GM12865 (cell line): ENCODE data around the gene ALDH2.

Experiments
- DNase-seq: peaks from one replicate; pipeline ENCODE4 v3.0.0; 2010; ENCODE audit warnings: low read depth
- H3K4me3 ChIP-seq: 2 replicates; pipeline ENCODE4 v1.5.1; 2011; ENCODE audit warnings: mild to moderate bottlenecking, low read depth, low read length, control low read depth
- TF ChIP-seq, protein P1 (sequence below): IDR thresholded peaks from 2 replicates; pipeline ENCODE4 v1.5.1; 2011; ENCODE audit warnings: low read length, control low read depth, low read depth, inconsistent platforms; ENCODE audit not compliant: insufficient read depth; ENCODE audit errors: missing control alignments

The ALDH2 gene

DNA sequence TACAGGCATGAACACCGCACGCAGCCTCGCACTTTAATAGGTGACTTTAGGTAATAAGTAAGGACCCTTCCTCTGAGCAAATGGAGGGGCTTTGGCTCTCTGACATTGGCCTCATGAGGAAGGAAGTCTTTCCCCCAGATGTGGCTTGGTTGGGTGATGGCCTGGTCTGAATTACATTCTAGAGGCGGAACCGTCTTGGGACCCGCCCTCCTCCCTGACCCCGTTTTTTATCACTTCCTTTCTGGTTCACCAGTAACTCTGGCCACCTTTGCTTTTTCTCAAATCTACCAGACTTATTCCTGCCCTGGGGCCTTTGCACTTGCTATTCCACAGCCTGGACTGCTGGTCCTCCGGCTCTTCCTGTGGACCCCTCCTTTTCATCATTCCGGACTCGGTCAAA, 13.4 kb downstream of the ALDH2 start:
- no peak for DNase-seq
- TF ChIP-seq, protein P1, sequence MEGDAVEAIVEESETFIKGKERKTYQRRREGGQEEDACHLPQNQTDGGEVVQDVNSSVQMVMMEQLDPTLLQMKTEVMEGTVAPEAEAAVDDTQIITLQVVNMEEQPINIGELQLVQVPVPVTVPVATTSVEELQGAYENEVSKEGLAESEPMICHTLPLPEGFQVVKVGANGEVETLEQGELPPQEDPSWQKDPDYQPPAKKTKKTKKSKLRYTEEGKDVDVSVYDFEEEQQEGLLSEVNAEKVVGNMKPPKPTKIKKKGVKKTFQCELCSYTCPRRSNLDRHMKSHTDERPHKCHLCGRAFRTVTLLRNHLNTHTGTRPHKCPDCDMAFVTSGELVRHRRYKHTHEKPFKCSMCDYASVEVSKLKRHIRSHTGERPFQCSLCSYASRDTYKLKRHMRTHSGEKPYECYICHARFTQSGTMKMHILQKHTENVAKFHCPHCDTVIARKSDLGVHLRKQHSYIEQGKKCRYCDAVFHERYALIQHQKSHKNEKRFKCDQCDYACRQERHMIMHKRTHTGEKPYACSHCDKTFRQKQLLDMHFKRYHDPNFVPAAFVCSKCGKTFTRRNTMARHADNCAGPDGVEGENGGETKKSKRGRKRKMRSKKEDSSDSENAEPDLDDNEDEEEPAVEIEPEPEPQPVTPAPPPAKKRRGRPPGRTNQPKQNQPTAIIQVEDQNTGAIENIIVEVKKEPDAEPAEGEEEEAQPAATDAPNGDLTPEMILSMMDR, result no peak
- no peak overlapping the region for H3K4me3 ChIP-seq

DNA sequence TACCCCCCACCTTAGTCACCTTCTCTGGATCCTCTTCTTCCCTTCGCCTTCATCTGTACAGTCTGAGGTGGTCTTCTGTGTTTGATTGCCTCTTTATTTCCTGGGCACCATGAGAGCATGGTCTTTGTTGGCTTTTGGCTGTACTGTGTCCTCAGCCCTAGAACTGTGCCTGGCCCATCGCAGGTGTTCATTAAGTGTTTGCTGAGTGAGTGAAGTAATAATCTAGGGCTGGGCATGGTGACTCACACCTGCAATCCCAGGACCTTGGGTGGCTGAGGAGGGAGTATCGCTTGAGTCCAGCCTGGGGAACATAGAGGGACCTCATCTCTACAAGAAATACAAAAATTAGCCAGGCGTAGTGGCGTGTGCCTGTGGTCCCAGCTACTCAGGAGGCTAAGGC, 13.9 kb downstream of the ALDH2 start:
- TF ChIP-seq, protein P1, result no peak
- no peak overlapping the region for H3K4me3 ChIP-seq
- DNase-seq, result no peak

DNA sequence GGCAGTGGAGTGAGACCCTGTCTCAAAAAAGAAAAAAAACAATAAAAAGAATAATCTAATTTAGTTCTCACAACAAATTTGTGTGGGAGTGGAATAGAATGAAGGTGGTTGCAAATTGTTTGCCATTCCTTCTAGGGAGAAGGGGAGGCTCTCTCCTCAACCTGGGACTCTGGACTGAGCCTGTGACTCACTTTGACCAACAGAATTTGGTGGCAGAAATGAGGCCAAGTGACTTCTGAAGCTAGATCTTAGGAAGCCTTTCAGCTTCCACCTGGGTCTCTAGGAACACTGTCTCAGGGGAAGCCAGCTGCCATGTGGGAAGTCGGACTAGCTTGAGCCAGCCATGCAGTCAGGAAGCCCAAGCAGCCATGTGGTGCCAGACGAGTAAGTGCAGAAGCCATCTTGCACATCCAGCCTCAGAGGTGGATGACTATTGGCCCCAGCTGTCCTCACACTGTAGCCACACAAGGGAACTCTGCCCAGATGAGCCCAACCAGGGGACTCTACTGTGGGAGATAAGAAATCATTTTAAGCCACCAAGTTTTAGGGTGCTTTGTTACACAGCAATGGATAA, 14.4 kb downstream of the ALDH2 start:
- TF ChIP-seq, protein P1, result no peak
- no peak overlapping the region for H3K4me3 ChIP-seq
- no peak for DNase-seq

DNA sequence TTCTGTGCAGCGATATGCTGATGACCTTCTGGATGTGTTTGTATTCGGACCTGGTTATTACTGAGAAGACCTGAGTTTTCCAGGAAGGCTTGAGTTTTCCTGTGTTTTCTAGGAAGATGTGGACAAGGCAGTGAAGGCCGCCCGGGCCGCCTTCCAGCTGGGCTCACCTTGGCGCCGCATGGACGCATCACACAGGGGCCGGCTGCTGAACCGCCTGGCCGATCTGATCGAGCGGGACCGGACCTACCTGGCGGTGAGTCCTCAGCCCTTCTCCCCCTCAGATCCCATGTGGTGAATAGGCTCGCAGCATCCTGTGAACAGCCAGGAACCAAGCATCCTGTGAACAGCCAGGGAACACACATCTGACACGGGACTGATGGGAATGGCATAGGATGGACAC, 16.3 kb downstream of the ALDH2 start:
- TF ChIP-seq, protein P1, result no peak
- DNase-seq, result no peak
- H3K4me3 ChIP-seq, result no peak overlapping the region

DNA sequence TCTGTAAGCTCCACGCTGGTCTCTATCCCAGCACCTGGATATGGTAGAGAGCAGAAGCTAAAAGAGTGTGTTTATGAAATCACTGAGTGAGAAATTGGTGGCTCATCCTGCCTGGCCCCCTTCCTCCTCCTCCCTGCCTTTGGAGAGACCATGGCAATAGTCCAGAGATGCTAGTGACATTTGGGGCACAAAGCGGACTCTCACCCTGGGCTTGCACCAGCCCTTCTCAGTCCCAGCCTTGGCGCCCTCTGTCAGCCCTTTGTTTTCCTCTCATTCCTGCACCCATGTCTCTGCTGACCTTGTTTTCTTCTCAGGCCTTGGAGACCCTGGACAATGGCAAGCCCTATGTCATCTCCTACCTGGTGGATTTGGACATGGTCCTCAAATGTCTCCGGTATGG, 18.2 kb downstream of the ALDH2 start:
- no peak for DNase-seq
- H3K4me3 ChIP-seq, result no peak overlapping the region
- TF ChIP-seq, protein P1, result no peak

DNA sequence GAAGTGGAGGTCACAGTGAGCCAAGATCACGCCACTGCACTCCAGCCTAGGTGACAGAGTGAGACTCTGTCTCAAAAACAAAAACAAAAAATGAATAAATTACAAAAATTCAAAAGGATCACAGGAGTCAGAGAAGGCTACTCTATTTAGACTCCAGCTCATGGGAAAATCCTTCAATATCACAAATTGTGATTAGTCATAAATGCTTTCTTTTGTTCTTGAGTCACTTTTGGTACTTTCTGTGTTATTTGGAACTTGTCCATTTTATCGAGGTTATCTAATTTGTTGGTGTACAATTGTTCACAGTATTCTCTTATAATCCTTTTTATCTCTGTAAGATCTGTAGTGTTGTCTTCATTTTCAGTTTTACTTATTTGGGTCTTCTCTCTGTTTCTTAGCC, 18.9 kb downstream of the ALDH2 start:
- DNase-seq, result no peak
- TF ChIP-seq, protein P1, result no peak
- no peak overlapping the region for H3K4me3 ChIP-seq

DNA sequence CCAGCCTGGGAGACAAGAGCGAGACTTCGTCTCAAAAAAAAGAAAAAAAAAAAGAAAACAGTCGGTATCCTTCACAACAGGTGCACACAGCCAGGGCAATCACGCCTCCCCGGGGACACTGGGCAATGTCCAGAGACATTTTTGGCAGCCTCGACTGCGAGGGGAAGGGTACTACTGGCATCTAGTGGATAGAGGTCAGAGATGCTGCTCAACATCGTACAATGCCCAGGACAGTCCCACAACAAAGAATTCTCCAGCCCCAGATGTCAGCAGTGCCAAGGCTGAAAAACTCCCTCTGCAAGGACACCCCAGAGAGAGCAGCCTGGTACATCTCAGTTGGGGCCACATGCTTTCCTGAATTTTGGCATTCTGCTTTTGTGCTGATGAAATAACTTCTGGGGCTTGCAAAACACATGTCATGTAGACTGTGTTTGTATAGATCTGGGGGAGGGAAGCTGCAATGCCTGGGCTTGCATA, 21.5 kb downstream of the ALDH2 start:
- DNase-seq, result peak; percentile 74
- TF ChIP-seq, protein P1, result peak; percentile 83
- H3K4me3 ChIP-seq, result no peak overlapping the region
